Measurements from ENCODE around the gene WDR6.

The WDR6 gene

DNA sequence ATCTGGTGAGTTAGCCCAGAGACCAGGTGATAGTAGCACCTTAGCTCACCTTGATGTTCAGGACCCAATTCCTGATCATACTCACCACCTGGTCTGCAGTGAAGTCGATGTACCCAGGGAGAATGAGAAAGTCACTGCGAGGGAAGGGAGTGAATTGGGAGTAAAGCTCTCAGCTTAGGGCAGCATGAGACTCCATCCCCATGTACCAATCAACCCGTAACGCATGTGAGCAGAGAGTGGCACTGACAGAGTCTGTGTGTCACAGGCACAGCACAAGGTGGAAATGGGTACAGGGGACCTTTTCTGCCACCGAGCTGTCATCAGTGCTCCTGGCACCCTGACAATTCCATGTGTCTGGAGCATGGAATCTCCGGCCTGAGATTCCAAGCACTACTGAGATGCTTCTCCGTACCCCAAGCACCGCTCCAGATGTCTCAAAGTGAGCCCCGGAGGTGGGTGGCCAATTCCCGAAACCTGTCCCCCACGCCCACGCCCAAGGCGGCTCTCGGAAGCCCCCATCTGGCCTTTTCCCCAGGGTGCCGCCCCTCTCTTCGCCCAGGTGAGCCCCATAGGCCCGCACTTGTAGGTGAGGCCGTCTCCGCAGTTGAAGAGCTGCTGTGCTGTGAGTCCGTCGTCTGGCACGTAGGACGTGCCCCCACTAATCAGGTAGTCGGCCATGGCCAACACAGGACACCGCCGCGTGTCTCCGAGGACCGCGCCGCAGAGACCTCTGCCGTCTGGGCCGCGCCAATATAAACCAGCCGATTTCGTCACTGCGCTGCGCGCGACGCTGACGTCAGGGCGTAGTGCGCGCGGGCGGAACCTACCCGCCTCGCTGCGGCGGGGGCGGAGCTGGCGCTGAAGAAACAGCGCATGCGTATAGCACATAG is 21.7 kb downstream of the WDR6 start, which contains the start of gene IMPDH2:
IMPDH2 (minus strand) TSS at position 726 of the 890 bp plus-strand sequence; CDS start at position 678, 48 bp downstream.
- Histone ChIP-seq H3K4me1 (ENCODE audit: control insufficient read depth, insufficient read depth, low read length) (0 out of 2 replicates have a peak, but pooled peaks cover 2% of the 10 kb centered on the region), H3K27ac (ENCODE audit: low read length) (no peak within 1 kb of the TSS), H3K27me3 (ENCODE audit: control insufficient read depth, insufficient read depth, low read length) (no peaks in the 10 kb centered on the region), H3K4me3 (ENCODE audit: low read length) (peak within 1 kb of the TSS; percentile 49; the same call in 1 of the 2 replicates), H3K36me3 (ENCODE audit: control insufficient read depth, insufficient read depth, low read length) (peaks cover 42% of the 10 kb centered on the region), H3K9me3 (ENCODE audit: control insufficient read depth, insufficient read depth, low read length) (no peaks in the 10 kb centered on the region)
- no CpG with 5 or more reads among the region's 55 CpGs for WGBS (ENCODE audit: insufficient coverage, insufficient read length)
- peak; percentile 64 for DNase-seq (ENCODE audit: low read depth, low spot score)

DNA sequence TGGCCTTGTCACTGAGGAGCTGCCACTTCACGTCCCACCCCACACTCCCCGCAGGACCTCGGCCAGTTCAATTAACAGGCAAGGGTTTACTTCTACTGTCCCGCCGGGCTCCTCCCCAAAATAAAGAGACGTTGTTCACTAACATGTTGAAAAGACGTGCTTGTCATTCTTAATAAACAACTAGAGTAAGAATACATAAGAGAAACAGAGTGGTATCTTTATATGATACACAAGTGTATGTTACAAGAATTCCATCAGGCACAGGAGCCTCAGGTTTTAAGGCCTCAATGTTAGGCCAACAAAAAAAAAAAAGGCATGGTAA is 22.3 kb downstream of the WDR6 start:
- Histone ChIP-seq H3K9me3 (ENCODE audit: control insufficient read depth, insufficient read depth, low read length) (no peaks in the 10 kb centered on the region), H3K27me3 (ENCODE audit: control insufficient read depth, insufficient read depth, low read length) (no peaks in the 10 kb centered on the region), H3K27ac (ENCODE audit: low read length) (no peak overlapping the region), H3K4me3 (ENCODE audit: low read length) (no peak overlapping the region; the same call in 1 of the 2 replicates), H3K36me3 (ENCODE audit: control insufficient read depth, insufficient read depth, low read length) (peaks cover 37% of the 10 kb centered on the region), H3K4me1 (ENCODE audit: control insufficient read depth, insufficient read depth, low read length) (0 out of 2 replicates have a peak, but pooled peaks cover 2% of the 10 kb centered on the region)
- no peak for DNase-seq (ENCODE audit: low read depth, low spot score)
- no CpG with 5 or more reads among the region's 7 CpGs for WGBS (ENCODE audit: insufficient coverage, insufficient read length)

DNA sequence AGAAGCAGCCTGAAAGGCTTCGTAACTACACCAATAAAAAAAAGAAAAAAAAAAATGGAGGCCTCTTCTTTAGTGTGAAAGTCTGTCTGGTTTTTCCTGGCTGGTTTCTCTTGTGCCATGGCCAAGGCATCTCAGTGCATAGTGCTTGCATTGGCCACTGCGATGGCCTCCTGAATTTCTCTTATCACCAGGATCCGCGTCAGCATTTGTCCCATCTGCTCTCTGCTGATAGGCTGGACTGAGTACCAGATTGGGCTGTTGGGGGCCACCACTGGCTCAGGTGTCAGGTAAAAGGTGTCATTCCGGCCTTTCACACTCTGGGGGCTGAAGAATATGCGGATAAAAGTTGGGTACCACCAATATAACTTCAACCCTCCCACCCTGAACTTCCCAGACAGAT is 23.1 kb downstream of the WDR6 start:
- no peak overlapping the region for H3K4me3 ChIP-seq (ENCODE audit: low read length)
- peaks cover 31% of the 10 kb centered on the region for H3K36me3 ChIP-seq (ENCODE audit: control insufficient read depth, insufficient read depth, low read length)
- H3K4me1 ChIP-seq (ENCODE audit: control insufficient read depth, insufficient read depth, low read length) = 0 out of 2 replicates have a peak, but pooled peaks cover 2% of the 10 kb centered on the region
- H3K9me3 ChIP-seq (ENCODE audit: control insufficient read depth, insufficient read depth, low read length) = no peaks in the 10 kb centered on the region
- DNase-seq (ENCODE audit: low read depth, low spot score) = no peak
- H3K27me3 ChIP-seq (ENCODE audit: control insufficient read depth, insufficient read depth, low read length) = no peaks in the 10 kb centered on the region
- no CpG with 5 or more reads among the region's 6 CpGs for WGBS (ENCODE audit: insufficient coverage, insufficient read length)
- no peak overlapping the region for H3K27ac ChIP-seq (ENCODE audit: low read length)

DNA sequence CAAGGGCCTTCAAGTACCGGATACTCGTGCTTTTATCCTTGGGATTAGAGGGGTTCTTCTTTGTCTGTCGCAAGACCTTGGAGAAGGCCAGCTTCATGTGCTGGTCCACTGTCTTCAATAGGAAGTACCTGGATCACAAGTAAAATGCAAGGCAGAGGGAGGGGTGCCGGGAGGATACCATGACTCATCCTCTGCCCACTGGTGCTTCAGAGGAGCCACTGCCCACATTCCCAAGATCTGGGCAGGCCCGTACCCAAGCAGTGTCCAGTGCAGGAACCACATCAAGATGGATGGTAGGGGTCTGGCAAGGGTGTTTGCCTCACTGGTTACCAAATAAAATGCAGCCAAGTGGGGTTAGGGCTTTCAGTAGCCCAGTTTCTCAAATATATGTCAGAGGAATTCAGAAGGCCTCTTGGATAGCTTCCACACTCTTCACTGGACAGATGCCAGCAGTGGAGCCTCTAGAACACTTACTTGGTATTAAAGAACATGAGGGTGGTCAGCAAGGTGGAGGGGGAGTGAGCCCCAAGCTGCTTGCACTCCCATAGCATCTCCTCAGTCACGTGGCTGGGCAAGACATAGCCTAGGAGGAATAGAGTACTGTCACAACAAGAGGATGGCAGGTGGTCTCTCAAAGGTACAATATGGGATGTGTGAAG is 25.6 kb downstream of the WDR6 start:
- H3K36me3 ChIP-seq (ENCODE audit: control insufficient read depth, insufficient read depth, low read length) = peaks cover 16% of the 10 kb centered on the region
- H3K27me3 ChIP-seq (ENCODE audit: control insufficient read depth, insufficient read depth, low read length) = no peaks in the 10 kb centered on the region
- no peak overlapping the region for H3K27ac ChIP-seq (ENCODE audit: low read length)
- no CpG with 5 or more reads among the region's 6 CpGs for WGBS (ENCODE audit: insufficient coverage, insufficient read length)
- H3K9me3 ChIP-seq (ENCODE audit: control insufficient read depth, insufficient read depth, low read length) = no peaks in the 10 kb centered on the region
- DNase-seq (ENCODE audit: low read depth, low spot score) = no peak
- 0 out of 2 replicates have a peak, but pooled peaks cover 2% of the 10 kb centered on the region for H3K4me1 ChIP-seq (ENCODE audit: control insufficient read depth, insufficient read depth, low read length)
- H3K4me3 ChIP-seq (ENCODE audit: low read length) = no peak overlapping the region

DNA sequence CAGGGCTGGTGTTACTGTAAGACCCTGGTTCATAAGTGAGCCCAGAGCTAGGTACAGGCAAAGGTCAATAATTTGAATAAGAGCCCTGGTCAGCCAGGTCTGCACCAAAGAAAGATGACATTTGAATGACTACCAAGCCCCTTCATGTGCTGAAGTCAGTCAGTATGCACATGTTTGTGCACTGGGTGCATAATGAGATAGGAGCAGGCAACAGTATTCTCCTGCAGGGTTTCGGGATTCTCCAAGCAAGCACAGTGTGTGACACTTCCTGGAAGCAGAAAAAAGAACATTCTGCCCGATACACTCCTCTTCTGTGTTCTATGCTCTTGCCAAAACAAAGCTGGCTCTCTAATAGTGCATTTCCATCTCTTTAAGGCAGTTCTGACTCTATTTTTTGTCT is 27.5 kb downstream of the WDR6 start:
- no CpG with 5 or more reads among the region's 2 CpGs for WGBS (ENCODE audit: insufficient coverage, insufficient read length)
- DNase-seq (ENCODE audit: low read depth, low spot score) = no peak
- Histone ChIP-seq H3K9me3 (ENCODE audit: control insufficient read depth, insufficient read depth, low read length) (no peaks in the 10 kb centered on the region), H3K36me3 (ENCODE audit: control insufficient read depth, insufficient read depth, low read length) (peaks cover 16% of the 10 kb centered on the region), H3K4me1 (ENCODE audit: control insufficient read depth, insufficient read depth, low read length) (no peaks in the 10 kb centered on the region), H3K4me3 (ENCODE audit: low read length) (no peak overlapping the region), H3K27me3 (ENCODE audit: control insufficient read depth, insufficient read depth, low read length) (no peaks in the 10 kb centered on the region), H3K27ac (ENCODE audit: low read length) (no peak overlapping the region)

DNA sequence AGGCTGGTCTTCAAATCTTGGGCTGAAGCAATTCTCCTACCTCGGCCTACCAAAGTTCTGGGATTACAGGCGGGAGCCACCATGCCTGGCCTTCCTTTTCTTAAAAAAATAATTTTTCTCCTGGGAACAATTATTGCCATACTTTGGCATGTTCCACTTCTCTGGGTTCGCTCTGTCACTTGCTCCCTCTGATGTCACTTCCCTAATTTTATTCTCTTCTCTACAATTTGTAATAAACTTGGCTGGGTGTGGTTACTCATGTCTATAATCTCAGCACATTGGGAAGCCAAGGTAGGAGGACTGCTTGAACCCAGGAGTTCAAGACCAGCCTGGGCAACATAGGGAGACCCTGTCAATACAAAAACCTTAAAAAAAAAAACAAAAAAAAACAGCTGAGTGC is 28.1 kb downstream of the WDR6 start:
- Histone ChIP-seq H3K9me3 (ENCODE audit: control insufficient read depth, insufficient read depth, low read length) (no peaks in the 10 kb centered on the region), H3K36me3 (ENCODE audit: control insufficient read depth, insufficient read depth, low read length) (peaks cover 16% of the 10 kb centered on the region), H3K4me1 (ENCODE audit: control insufficient read depth, insufficient read depth, low read length) (no peaks in the 10 kb centered on the region), H3K4me3 (ENCODE audit: low read length) (no peak overlapping the region), H3K27ac (ENCODE audit: low read length) (no peak overlapping the region), H3K27me3 (ENCODE audit: control insufficient read depth, insufficient read depth, low read length) (no peaks in the 10 kb centered on the region)
- no peak for DNase-seq (ENCODE audit: low read depth, low spot score)
- no CpG with 5 or more reads among the region's 3 CpGs for WGBS (ENCODE audit: insufficient coverage, insufficient read length)

DNA sequence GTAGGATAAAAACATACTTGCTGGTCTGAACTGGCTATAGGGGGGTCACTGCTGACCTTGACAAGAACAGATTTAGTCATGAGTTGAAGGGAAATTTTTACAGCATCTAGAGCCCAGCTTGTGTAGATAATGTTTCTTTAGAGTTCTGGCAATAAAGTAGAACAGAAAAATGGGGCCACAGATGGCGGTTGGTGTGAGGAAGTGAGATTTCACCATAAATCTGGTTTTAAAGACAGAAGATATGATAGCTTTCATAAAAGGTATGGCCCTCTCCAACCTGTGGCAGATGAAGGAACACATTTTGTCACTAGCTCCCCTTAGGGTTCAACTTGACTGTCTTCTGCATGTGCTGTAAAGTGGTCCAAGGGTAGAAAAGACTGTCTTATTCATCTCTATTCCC is 46.4 kb downstream of the WDR6 start:
- no peak overlapping the region for H3K27ac ChIP-seq (ENCODE audit: low read length)
- no peaks in the 10 kb centered on the region for H3K27me3 ChIP-seq (ENCODE audit: control insufficient read depth, insufficient read depth, low read length)
- peaks cover 23% of the 10 kb centered on the region for H3K36me3 ChIP-seq (ENCODE audit: control insufficient read depth, insufficient read depth, low read length)
- no peaks in the 10 kb centered on the region for H3K4me1 ChIP-seq (ENCODE audit: control insufficient read depth, insufficient read depth, low read length)
- no peak for DNase-seq (ENCODE audit: low read depth, low spot score)
- no peak overlapping the region for H3K4me3 ChIP-seq (ENCODE audit: low read length)
- no peaks in the 10 kb centered on the region for H3K9me3 ChIP-seq (ENCODE audit: control insufficient read depth, insufficient read depth, low read length)
- WGBS (ENCODE audit: insufficient coverage, insufficient read length) = no CpG with 5 or more reads among the region's 1 CpG

DNA sequence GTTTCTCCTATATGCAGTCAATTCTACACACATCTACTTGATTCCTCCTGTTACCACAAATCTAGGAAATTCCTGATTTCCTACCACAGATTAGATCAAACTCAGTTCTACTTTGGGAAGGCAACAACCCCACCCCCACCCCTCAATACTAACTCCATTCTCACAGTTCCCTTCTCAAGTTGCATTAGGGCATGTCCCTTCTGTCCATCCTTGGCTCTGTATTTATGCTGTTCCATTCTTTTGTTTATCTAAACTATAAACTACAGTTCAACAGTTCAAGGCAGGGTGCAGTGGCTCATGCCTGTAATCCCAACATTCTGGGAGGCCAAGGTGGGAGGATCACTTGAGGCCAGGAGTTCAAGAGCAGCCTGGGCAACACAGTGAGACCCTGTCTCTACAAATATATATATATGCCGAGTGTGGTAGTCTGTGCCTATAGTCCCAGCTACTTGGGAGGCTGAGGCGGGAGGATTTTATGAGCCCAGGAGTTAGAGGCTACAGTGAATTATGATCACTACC is 47.2 kb downstream of the WDR6 start:
- H3K4me3 ChIP-seq (ENCODE audit: low read length) = no peak overlapping the region
- no peaks in the 10 kb centered on the region for H3K9me3 ChIP-seq (ENCODE audit: control insufficient read depth, insufficient read depth, low read length)
- DNase-seq (ENCODE audit: low read depth, low spot score) = no peak
- no peaks in the 10 kb centered on the region for H3K27me3 ChIP-seq (ENCODE audit: control insufficient read depth, insufficient read depth, low read length)
- peaks cover 23% of the 10 kb centered on the region for H3K36me3 ChIP-seq (ENCODE audit: control insufficient read depth, insufficient read depth, low read length)
- no peaks in the 10 kb centered on the region for H3K4me1 ChIP-seq (ENCODE audit: control insufficient read depth, insufficient read depth, low read length)
- H3K27ac ChIP-seq (ENCODE audit: low read length) = no peak overlapping the region
- no CpG with 5 or more reads among the region's 2 CpGs for WGBS (ENCODE audit: insufficient coverage, insufficient read length)

DNA sequence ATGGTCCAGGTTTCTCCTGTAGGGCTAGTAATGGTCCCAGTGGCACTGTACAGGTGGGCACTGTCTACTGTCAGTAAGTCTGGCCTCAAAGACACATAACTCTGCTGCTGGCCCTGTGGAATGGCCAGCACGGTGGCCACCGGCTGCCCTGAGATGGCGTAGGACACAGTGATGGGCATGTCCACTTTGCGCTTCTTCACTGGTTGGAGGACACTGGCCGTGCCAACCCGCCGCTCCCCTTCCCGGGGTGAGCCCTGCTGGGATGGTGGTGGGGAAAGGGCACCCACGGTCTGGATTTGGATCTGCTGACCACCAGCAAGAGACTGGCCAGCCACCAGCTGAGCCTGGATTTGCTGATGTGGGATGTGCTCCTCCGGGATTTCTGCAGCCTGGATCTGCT is 50.1 kb downstream of the WDR6 start:
- Histone ChIP-seq H3K4me3 (ENCODE audit: low read length) (no peak overlapping the region), H3K27me3 (ENCODE audit: control insufficient read depth, insufficient read depth, low read length) (no peaks in the 10 kb centered on the region), H3K36me3 (ENCODE audit: control insufficient read depth, insufficient read depth, low read length) (peaks cover 19% of the 10 kb centered on the region), H3K4me1 (ENCODE audit: control insufficient read depth, insufficient read depth, low read length) (no peaks in the 10 kb centered on the region), H3K9me3 (ENCODE audit: control insufficient read depth, insufficient read depth, low read length) (no peaks in the 10 kb centered on the region), H3K27ac (ENCODE audit: low read length) (no peak overlapping the region)
- WGBS (ENCODE audit: insufficient coverage, insufficient read length) = no CpG with 5 or more reads among the region's 10 CpGs
- DNase-seq (ENCODE audit: low read depth, low spot score) = no peak

DNA sequence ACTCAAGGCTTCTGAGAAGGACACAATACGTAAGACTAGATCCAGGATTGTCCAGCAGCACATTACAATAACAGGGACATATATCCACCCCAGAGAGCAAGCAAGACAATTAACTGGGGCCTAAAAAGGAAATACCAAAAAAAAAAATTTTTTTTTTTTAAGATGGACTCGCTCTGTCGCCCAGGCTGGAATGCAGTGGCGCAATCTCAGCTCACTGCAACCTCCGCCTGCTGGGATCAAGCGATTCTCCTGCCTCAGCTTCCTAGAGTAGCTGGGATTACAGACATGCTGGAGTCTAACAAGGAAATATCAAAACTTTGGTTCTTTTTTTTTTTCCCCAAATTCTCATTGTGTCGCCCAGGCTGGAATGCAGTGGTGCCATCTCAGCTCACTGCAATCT is 50.8 kb downstream of the WDR6 start:
- Histone ChIP-seq H3K36me3 (ENCODE audit: control insufficient read depth, insufficient read depth, low read length) (peaks cover 18% of the 10 kb centered on the region), H3K4me1 (ENCODE audit: control insufficient read depth, insufficient read depth, low read length) (no peaks in the 10 kb centered on the region), H3K9me3 (ENCODE audit: control insufficient read depth, insufficient read depth, low read length) (no peaks in the 10 kb centered on the region), H3K27ac (ENCODE audit: low read length) (no peak overlapping the region), H3K4me3 (ENCODE audit: low read length) (no peak overlapping the region), H3K27me3 (ENCODE audit: control insufficient read depth, insufficient read depth, low read length) (no peaks in the 10 kb centered on the region)
- no peak for DNase-seq (ENCODE audit: low read depth, low spot score)
- WGBS (ENCODE audit: insufficient coverage, insufficient read length) = no CpG with 5 or more reads among the region's 7 CpGs

Measured in iPS DF 6.9 (cell line).